H1 (cell line): Measurements from ENCODE around the gene RBM15. TPM values are rescaled to one million over a fixed set of nuclear protein-coding genes. Genes with fewer than 3 reads are reported as not detected.
A peak's percentile ranks its signal among the peaks of the same experiment; 100 is the strongest.

Experiments
- CTCF ChIA-PET: fragments of 300-600 bp; sonication (Branson Sonifier 250); formaldehyde crosslinking; loops from one replicate; lab custom pipeline; 2021; ENCODE audit not compliant: partially characterized antibody; lab: Charles Lee
- POLR2A ChIA-PET: fragments of 300-600 bp; sonication (Branson Sonifier 250); formaldehyde crosslinking; loops from one replicate; lab custom pipeline; 2021; ENCODE audit warnings: inconsistent platforms; ENCODE audit not compliant: partially characterized antibody; lab: Charles Lee
- DNase-seq, 2 experiments: peaks; one replicate each; pipeline versions ENCODE4 v3.0.0 to v3.0.0-alpha.2; 2010 to 2022; ENCODE audit warnings: low spot score in 2 of 2, low read depth in 1 of 2, mixed read lengths in 1 of 2
- FAIRE-seq: peaks from 2 replicates; lab custom pipeline; 2011; peaks lifted over from hg19 to GRCh38; lab: Jason Lieb, UNC
- H2AFZ ChIP-seq: 2 replicates; pipeline ENCODE4 v1.8.1; 2012; ENCODE audit warnings: low read length, inconsistent platforms
- H2AK5ac ChIP-seq: 2 replicates; pipeline ENCODE4 v1.6.1; 2013; ENCODE audit warnings: low read depth, low read length
- H2BK120ac ChIP-seq: replicated peaks from 2 replicates; pipeline ENCODE3; 2013; ENCODE audit warnings: low read depth, low read length, inconsistent platforms
- H2BK12ac ChIP-seq: 2 replicates; pipeline ENCODE4 v1.6.1; 2013; ENCODE audit warnings: low read depth, low read length
- H2BK15ac ChIP-seq: 2 replicates; pipeline ENCODE4 v1.6.1; 2013; ENCODE audit warnings: low read length
- H2BK20ac ChIP-seq: 2 replicates; pipeline ENCODE4 v1.6.1; 2013; ENCODE audit warnings: low read length
- H2BK5ac ChIP-seq: 2 replicates; pipeline ENCODE4 v1.6.1; 2013; ENCODE audit warnings: low read depth, low read length
- H3K14ac ChIP-seq: 2 replicates; pipeline ENCODE4 v1.6.1; 2013; ENCODE audit warnings: inconsistent platforms; ENCODE audit not compliant: insufficient read length
- H3K18ac ChIP-seq: 2 replicates; pipeline ENCODE4 v1.6.1; 2013; ENCODE audit warnings: low read length; ENCODE audit errors: extremely low read depth
- H3K23ac ChIP-seq: 2 replicates; pipeline ENCODE4 v1.6.1; 2013; ENCODE audit warnings: inconsistent platforms; ENCODE audit not compliant: insufficient read length
- H3K23me2 ChIP-seq: 2 replicates; pipeline ENCODE4 v1.6.1; 2013; ENCODE audit warnings: low read depth, low read length
- H3K27ac ChIP-seq: 2 replicates; pipeline ENCODE4 v1.6.1; 2011; ENCODE audit warnings: low read depth, low read length, inconsistent platforms
- H3K27me3 ChIP-seq, 4 experiments: replicated peaks in 1 of 4; 1 replicate in 1 of 4; 2 replicates in 3 of 4; pipeline versions ENCODE4 v1.6.1 to v1.8.1; 2011 to 2013; ENCODE audit warnings: low read length in 3 of 4, mild to moderate bottlenecking in 3 of 4, inconsistent platforms in 2 of 4, mixed read lengths in 2 of 4, moderate library complexity in 1 of 4; ENCODE audit not compliant: control insufficient read depth in 3 of 4, insufficient read depth in 3 of 4; ENCODE audit errors: extremely low read depth in 1 of 4
- H3K36me3 ChIP-seq, 4 experiments: 2 replicates each; pipeline versions ENCODE4 v1.6.1 to v1.8.1; 2011 to 2013; ENCODE audit warnings: mild to moderate bottlenecking in 4 of 4, low read length in 3 of 4, moderate library complexity in 2 of 4, control low read depth in 1 of 4, inconsistent platforms in 1 of 4; ENCODE audit not compliant: insufficient read depth in 4 of 4, control insufficient read depth in 2 of 4
- H3K4ac ChIP-seq: replicated peaks from 2 replicates; pipeline ENCODE3; 2013; ENCODE audit warnings: low read length, low read depth, mixed read lengths, inconsistent platforms; ENCODE audit not compliant: insufficient read length
- H3K4me1 ChIP-seq, 4 experiments: replicated peaks in 1 of 4; 1 replicate in 1 of 4; 2 replicates in 3 of 4; pipeline versions ENCODE4 v1.6.1 to v1.8.1; 2011 to 2013; ENCODE audit warnings: low read length in 3 of 4, inconsistent platforms in 2 of 4, mixed read lengths in 1 of 4; ENCODE audit not compliant: insufficient read depth in 4 of 4, control insufficient read depth in 3 of 4
- H3K4me2 ChIP-seq, 2 experiments: 2 replicates each; pipeline versions ENCODE4 v1.6.1 to v1.8.1; 2011 to 2013; ENCODE audit warnings: low read depth in 2 of 2, low read length in 2 of 2, control low read depth in 1 of 2, inconsistent platforms in 1 of 2, mild to moderate bottlenecking in 1 of 2; ENCODE audit not compliant: insufficient read depth in 1 of 2
- H3K4me3 ChIP-seq, 4 experiments: fragments of 200-600, 300-600 bp in 1 of 4; sonication (generic), shearing (Covaris generic), sonication (Bioruptor Twin) in 1 of 4; 2 replicates each; pipeline versions ENCODE4 v1.5.1 to v1.8.1; 2011 to 2016; ENCODE audit warnings: low read length in 4 of 4, low read depth in 3 of 4, control low read depth in 2 of 4, inconsistent platforms in 2 of 4, mild to moderate bottlenecking in 2 of 4, mixed read lengths in 1 of 4, moderate library complexity in 1 of 4; ENCODE audit not compliant: insufficient read depth in 2 of 4; ENCODE audit errors: extremely low read depth in 1 of 4
- H3K56ac ChIP-seq: replicated peaks from 2 replicates; pipeline ENCODE3; 2013; ENCODE audit warnings: low read depth, mild to moderate bottlenecking, mixed read lengths, low read length, inconsistent platforms; ENCODE audit not compliant: insufficient read length
- H3K79me1 ChIP-seq: 2 replicates; pipeline ENCODE4 v1.6.1; 2013; ENCODE audit warnings: low read depth, low read length, control low read depth
- H3K79me2 ChIP-seq, 2 experiments: 2 replicates each; pipeline versions ENCODE4 v1.6.1 to v1.8.1; 2012 to 2013; ENCODE audit warnings: low read length in 2 of 2, mild to moderate bottlenecking in 2 of 2, inconsistent platforms in 1 of 2; ENCODE audit not compliant: insufficient read depth in 2 of 2, control insufficient read depth in 1 of 2
- H3K9ac ChIP-seq, 4 experiments: replicated peaks in 1 of 4; 1 replicate in 1 of 4; 2 replicates in 3 of 4; pipeline versions ENCODE4 v1.6.1 to v1.8.1; 2011 to 2013; ENCODE audit warnings: low read depth in 3 of 4, low read length in 3 of 4, control low read depth in 2 of 4, mild to moderate bottlenecking in 2 of 4, moderate library complexity in 2 of 4, inconsistent platforms in 1 of 4; ENCODE audit errors: extremely low read depth in 1 of 4
- H3K9me3 ChIP-seq, 2 experiments: 2 replicates each; pipeline versions ENCODE4 v1.6.1 to v1.8.1; 2012 to 2013; ENCODE audit warnings: mild to moderate bottlenecking in 2 of 2, moderate library complexity in 2 of 2, control low read depth in 1 of 2, inconsistent platforms in 1 of 2, low read depth in 1 of 2, low read length in 1 of 2, mixed read lengths in 1 of 2; ENCODE audit not compliant: insufficient read depth in 2 of 2
- H4K20me1 ChIP-seq, 2 experiments: replicated peaks in 1 of 2; 2 replicates each; pipeline versions ENCODE3 to v1.8.1; 2011 to 2013; ENCODE audit warnings: inconsistent platforms in 2 of 2, low read length in 2 of 2, mild to moderate bottlenecking in 1 of 2; ENCODE audit not compliant: insufficient read depth in 2 of 2, control insufficient read depth in 1 of 2
- H4K5ac ChIP-seq: 2 replicates; pipeline ENCODE4 v1.6.1; 2013; ENCODE audit warnings: low read length, low read depth, mixed read lengths, inconsistent platforms; ENCODE audit not compliant: insufficient read length
- H4K8ac ChIP-seq: 2 replicates; pipeline ENCODE4 v1.8.0; 2013; ENCODE audit warnings: mild to moderate bottlenecking, moderate library complexity, low read length, inconsistent platforms; ENCODE audit not compliant: insufficient read depth; ENCODE audit errors: extremely low read depth
- H4K91ac ChIP-seq: replicated peaks from 2 replicates; pipeline ENCODE3; 2013; ENCODE audit warnings: low read length, mixed read lengths, inconsistent platforms; ENCODE audit not compliant: insufficient read length
- CEBPB ChIP-seq: IDR thresholded peaks from 2 replicates; pipeline ENCODE4 v1.6.1; 2012; ENCODE audit warnings: low read depth, low read length
- SAP30 ChIP-seq: fragments of 300-600 bp; sonication (generic); IDR thresholded peaks from 2 replicates; pipeline ENCODE4 v1.7.1; 2012; ENCODE audit warnings: low read length, moderate library complexity, mild to moderate bottlenecking, inconsistent platforms; ENCODE audit not compliant: insufficient read depth, insufficient replicate concordance
- WGBS, 2 experiments: shearing (Covaris generic) in 1 of 2; methylation state at CpG; one replicate each; pipeline versions ENCODE4 v1.1.6 to v1.1.7; 2013 to 2015; ENCODE audit warnings: low lambda C conversion rate in 2 of 2, mixed read lengths in 2 of 2, inconsistent platforms in 1 of 2, low coverage in 1 of 2, missing lambda C conversion rate in 1 of 2; ENCODE audit not compliant: insufficient replicate concordance in 2 of 2, insufficient coverage in 1 of 2, insufficient read length in 1 of 2; ENCODE audit errors: extremely low coverage in 1 of 2, missing lambda C conversion rate in 1 of 2; 5-methylcytosine and 5-hydroxymethylcytosine counted together
- long read RNA-seq, 2 experiments: library from RNA in 1 of 2; library from capped mRNA in 1 of 2; stranded (forward); transcript quantifications; one replicate each; pipeline ENCODE4 v2.0.0, GENCODE V29; 2021; ENCODE audit warnings: inconsistent platforms in 1 of 2
- polyA minus RNA-seq, 3 experiments: library from RNA; depleted of rRNA, polyadenylated mRNA; stranded (reverse); fragments of >200 nt; gene quantifications; 1 replicate in 2 of 3; 2 replicates in 1 of 3; pipeline ENCODE4 v1.2.3, GENCODE V29; 2011
- polyA plus RNA-seq, 7 experiments: library from polyadenylated mRNA; depleted of rRNA in 3 of 7; stranded (reverse) in 5 of 7; unstranded in 2 of 7; fragments of >200 nt in 5 of 7; fragments of 200-250 nt in 2 of 7; gene quantifications; 1 replicate in 5 of 7; 2 replicates in 1 of 7; 4 replicates in 1 of 7; pipeline versions ENCODE4 v1.2.1 to v1.2.3, GENCODE V29; 2011 to 2013; ENCODE audit warnings: missing spikeins in 2 of 7, mixed read lengths in 2 of 7
- total RNA-seq: library from RNA; stranded (reverse); fragmentation: NEBNext Ultra II Directional; extraction: Animal tissue kit (Norgen Biotek cat#: 25700); gene quantifications from 2 replicates; pipeline ENCODE4 v1.2.1, GENCODE V29; 2021
- TF ChIP-seq, protein P1 (sequence below): IDR thresholded peaks from 2 replicates; pipeline ENCODE4 v1.6.1; 2012; ENCODE audit warnings: inconsistent platforms

Gene RBM15, protein sequence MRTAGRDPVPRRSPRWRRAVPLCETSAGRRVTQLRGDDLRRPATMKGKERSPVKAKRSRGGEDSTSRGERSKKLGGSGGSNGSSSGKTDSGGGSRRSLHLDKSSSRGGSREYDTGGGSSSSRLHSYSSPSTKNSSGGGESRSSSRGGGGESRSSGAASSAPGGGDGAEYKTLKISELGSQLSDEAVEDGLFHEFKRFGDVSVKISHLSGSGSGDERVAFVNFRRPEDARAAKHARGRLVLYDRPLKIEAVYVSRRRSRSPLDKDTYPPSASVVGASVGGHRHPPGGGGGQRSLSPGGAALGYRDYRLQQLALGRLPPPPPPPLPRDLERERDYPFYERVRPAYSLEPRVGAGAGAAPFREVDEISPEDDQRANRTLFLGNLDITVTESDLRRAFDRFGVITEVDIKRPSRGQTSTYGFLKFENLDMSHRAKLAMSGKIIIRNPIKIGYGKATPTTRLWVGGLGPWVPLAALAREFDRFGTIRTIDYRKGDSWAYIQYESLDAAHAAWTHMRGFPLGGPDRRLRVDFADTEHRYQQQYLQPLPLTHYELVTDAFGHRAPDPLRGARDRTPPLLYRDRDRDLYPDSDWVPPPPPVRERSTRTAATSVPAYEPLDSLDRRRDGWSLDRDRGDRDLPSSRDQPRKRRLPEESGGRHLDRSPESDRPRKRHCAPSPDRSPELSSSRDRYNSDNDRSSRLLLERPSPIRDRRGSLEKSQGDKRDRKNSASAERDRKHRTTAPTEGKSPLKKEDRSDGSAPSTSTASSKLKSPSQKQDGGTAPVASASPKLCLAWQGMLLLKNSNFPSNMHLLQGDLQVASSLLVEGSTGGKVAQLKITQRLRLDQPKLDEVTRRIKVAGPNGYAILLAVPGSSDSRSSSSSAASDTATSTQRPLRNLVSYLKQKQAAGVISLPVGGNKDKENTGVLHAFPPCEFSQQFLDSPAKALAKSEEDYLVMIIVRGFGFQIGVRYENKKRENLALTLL
- total RNA-seq (41.2 and 44.9 TPM in 2 replicates), polyA plus RNA-seq (2011; rRNA removed) (13.5 and 18.6 TPM in 2 replicates), polyA minus RNA-seq (2011; rRNA and poly(A)+ RNA removed) (149 and 165 TPM in 2 replicates)
- 20.8 TPM for polyA plus RNA-seq (2011; cell fraction: cytosol; rRNA removed)
- polyA plus RNA-seq (2011; cell fraction: nucleus; rRNA removed) = 41.3 TPM
- 12.9 to 13.8 TPM (median 13.6 TPM) in 4 replicates for polyA plus RNA-seq (2012, experiment 1 of 2)
- 3.3 TPM for polyA plus RNA-seq (2012, experiment 2 of 2)
- 16.4 TPM for polyA plus RNA-seq (2013, experiment 1 of 2)
- polyA plus RNA-seq (2013, experiment 2 of 2) = 14.4 TPM
- 52.1 TPM for polyA minus RNA-seq (2011; cell fraction: cytosol; rRNA and poly(A)+ RNA removed)
- polyA minus RNA-seq (2011; cell fraction: nucleus; rRNA and poly(A)+ RNA removed) = 184 TPM
- long read RNA-seq, experiment 1, partial matches to known transcripts = 0 of 6 reads
- long read RNA-seq, experiment 1, other reads (novel, unspliced or antisense) = 4 of 6 reads
- long read RNA-seq, experiment 2, full-length matches to known transcripts = 3 of 4 reads
- long read RNA-seq, experiment 2, partial matches to known transcripts = 0 of 4 reads
- long read RNA-seq, experiment 2, other reads (novel, unspliced or antisense) = 1 of 4 reads

DNA sequence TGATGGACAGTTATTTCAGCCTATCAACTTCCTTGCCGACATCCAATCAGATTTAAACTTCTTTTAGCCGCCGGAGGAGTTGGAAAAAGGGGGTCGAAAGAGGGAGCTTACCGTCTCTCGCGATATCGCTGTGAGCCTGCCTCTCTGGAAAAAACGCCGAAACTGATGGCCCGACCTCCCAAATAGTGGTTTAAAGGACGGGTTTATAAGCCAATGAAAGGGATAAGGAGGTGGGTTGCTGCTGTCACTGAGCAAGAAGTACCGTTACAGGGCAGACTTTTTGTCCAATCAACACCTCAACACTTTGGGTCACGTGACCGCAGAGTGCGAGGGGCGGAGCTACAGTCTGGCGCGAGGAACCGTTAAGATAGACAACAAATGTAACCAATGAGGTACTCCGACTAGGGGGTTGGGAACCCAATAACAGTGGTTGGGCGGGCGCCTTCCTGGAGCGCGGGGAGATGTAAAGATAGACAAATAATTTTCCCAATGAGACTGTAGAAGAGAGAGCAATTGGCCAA is at the start of gene RBM15:
TSS of gene RBM15 (plus strand) at position 492 of the 521 bp plus-strand sequence. CDS start at position 521, 29 bp downstream.
- H3K27ac ChIP-seq = peak within 1 kb of the TSS; percentile 97
- H2BK15ac ChIP-seq = peak within 1 kb of the TSS; percentile 37; the same call in 1 of the 2 replicates
- H3K4me2 ChIP-seq = peak within 1 kb of the TSS; percentile 80 to 81
- peak; percentile 92 to 98 for DNase-seq
- CTCF ChIA-PET = interaction anchor here (0.6 to 11.4 kb wide), 18 partner anchors 9 to 222 kb away, joined by 3 to 146 read pairs (median 4); partner anchors contain the start of gene KCNC4
- POLR2A ChIA-PET = interaction anchor here (0.6 to 6.2 kb wide), 38 partner anchors 9 to 304 kb away, joined by 3 to 47 read pairs (median 6); partner anchors contain the start of genes KCNC4, LAMTOR5 and STRIP1
- peaks cover 0 to 34% (median 9%) of the 10 kb centered on the region in 4 experiments; a peak in 6 of 8 replicates for H3K36me3 ChIP-seq
- peak within 1 kb of the TSS; percentile 97 for H2BK12ac ChIP-seq
- no peaks in the 10 kb centered on the region for H3K27me3 ChIP-seq
- H2AFZ ChIP-seq = peak within 1 kb of the TSS; percentile 93
- peaks cover 6% of the 10 kb centered on the region; the same call in 1 of the 2 replicates for H3K23me2 ChIP-seq
- H3K18ac ChIP-seq = peak within 1 kb of the TSS; percentile 98
- H3K14ac ChIP-seq = no peak within 1 kb of the TSS
- H4K8ac ChIP-seq = peak within 1 kb of the TSS; percentile 99
- H3K4me1 ChIP-seq = peaks cover 0 to 18% (median 15%) of the 10 kb centered on the region in 4 experiments; a peak in 6 of 7 replicates
- no peak within 1 kb of the TSS for H2BK120ac ChIP-seq
- peak within 1 kb of the TSS; percentile 61 for H3K4ac ChIP-seq
- H3K4me3 ChIP-seq = peak within 1 kb of the TSS; percentile 93 to 97 (median 96)
- H3K9me3 ChIP-seq = no peaks in the 10 kb centered on the region; a peak in 1 of 4 replicates
- peak within 1 kb of the TSS; percentile 97 for H2BK5ac ChIP-seq
- H3K23ac ChIP-seq = no peak within 1 kb of the TSS
- H4K20me1 ChIP-seq = peaks cover 25 to 28% of the 10 kb centered on the region in 2 experiments
- peak within 1 kb of the TSS; percentile 70; the same call in 1 of the 2 replicates for H2AK5ac ChIP-seq
- peak within 1 kb of the TSS; percentile 99 for H4K5ac ChIP-seq
- H3K79me1 ChIP-seq = peaks cover 11% of the 10 kb centered on the region
- H3K9ac ChIP-seq = peak within 1 kb of the TSS; percentile 92 to 99 (median 96)
- H2BK20ac ChIP-seq = no peak within 1 kb of the TSS
- H4K91ac ChIP-seq = peak within 1 kb of the TSS; percentile 78
- H3K79me2 ChIP-seq = peaks cover 32 to 46% of the 10 kb centered on the region in 2 experiments
- WGBS, 2 experiments = 1% methylated on average over 25 of the region's 25 CpGs; no CpG with 5 or more reads in 1 of the 2 experiments
- FAIRE-seq = peak; percentile 85
- peak within 1 kb of the TSS; percentile 95 for H3K56ac ChIP-seq
- TF ChIP-seq, protein P1, sequence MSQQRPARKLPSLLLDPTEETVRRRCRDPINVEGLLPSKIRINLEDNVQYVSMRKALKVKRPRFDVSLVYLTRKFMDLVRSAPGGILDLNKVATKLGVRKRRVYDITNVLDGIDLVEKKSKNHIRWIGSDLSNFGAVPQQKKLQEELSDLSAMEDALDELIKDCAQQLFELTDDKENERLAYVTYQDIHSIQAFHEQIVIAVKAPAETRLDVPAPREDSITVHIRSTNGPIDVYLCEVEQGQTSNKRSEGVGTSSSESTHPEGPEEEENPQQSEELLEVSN = no peak
- TF ChIP-seq SAP30 (no peak), CEBPB (no peak)
